ENCODE results near the gene CHTOP.

DNA sequence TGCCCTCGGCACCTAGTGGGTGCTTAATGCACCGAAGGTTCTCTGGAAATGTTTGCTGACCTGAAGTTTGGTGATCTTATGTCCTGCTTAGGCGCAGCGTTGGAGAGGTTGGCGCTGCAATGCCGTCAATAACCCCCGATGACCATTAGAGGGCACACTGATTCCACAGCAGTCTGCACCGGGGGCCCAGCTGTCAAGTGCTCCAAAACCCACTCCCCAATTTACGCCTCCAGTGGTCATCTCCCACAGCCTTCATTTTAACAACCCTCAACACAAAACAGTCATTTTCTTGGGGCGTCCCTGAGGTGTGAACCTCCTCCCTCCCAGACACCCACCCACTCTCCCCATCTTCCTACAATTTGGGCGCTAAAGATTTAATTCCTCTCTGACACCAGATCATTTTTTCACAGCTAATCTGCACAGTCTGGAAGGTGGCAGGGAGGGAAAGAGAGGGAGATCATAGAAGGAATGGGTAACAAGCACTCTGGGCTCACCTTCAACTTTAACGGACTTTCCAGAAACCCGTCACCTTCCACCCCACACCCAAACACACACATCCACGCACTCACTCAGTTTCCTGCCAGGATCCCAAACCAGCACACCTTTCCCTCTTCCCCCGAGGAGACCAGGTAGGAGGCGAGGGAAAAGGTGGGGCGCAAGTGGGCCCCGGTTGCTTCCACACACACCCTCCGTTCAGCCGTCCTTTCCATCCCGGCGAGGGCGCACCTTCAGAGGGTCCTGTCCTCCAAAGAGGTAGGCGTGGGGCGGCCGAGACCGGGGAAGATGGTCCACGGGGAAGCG, 44.1 kb downstream of the CHTOP start:
- TF ChIP-seq CTCF (IDR thresholded peaks at IDR 0.05) = peak; percentile 99
- no peak for TF ChIP-seq ZFX (IDR thresholded peaks at IDR 0.05; ENCODE audit: borderline replicate concordance)

All from 22Rv1 (cell line).